NCI-H524 treated with DMSO at 0.1 percent for 48 hours (cell line): Measurements from ENCODE around the gene C1QTNF1.
"Not testable (repeated sequence)": the region's sequence is repeated elsewhere in the genome, so short reads cannot be mapped to it uniquely, and the experiment has no call there.

Source experiments
- DNase-seq: peaks from one replicate; lab custom pipeline; 2025; lab: John Stamatoyannopoulos, UW

Gene C1QTNF1

DNA sequence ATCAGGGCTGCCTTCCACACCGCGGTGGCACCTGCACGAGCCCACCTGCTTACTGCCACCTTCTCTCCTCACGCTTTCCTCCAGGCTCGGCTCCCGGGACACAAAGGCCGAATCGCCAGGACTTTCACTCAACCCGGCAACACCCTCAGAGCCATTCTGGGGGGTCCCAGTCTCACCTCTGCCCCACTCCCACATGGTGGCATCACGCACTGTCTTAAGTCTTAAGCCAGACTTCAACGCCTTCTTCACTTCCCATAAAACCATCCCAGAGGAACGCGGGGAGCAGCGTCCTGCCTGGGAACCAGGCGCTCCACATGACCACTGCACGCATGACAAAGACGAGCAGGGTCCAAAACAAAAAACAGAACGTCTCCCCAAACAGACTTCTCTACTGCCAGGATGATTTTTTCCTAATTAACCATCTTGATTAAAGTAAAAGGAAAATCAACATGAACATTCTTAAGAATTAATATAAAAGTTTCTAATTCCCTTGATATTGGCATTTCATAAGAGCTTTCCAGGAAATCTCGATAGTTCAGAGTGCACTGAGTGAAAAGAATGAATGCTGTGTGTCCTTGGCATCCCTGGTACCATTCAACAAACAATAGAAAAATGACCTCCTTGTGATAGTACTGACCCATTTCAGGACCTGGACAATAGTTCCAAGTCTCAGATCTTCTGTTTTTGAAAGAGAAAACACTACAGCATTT lies 17.0 kb upstream of the C1QTNF1 start:
- DNase-seq: no peak

DNA sequence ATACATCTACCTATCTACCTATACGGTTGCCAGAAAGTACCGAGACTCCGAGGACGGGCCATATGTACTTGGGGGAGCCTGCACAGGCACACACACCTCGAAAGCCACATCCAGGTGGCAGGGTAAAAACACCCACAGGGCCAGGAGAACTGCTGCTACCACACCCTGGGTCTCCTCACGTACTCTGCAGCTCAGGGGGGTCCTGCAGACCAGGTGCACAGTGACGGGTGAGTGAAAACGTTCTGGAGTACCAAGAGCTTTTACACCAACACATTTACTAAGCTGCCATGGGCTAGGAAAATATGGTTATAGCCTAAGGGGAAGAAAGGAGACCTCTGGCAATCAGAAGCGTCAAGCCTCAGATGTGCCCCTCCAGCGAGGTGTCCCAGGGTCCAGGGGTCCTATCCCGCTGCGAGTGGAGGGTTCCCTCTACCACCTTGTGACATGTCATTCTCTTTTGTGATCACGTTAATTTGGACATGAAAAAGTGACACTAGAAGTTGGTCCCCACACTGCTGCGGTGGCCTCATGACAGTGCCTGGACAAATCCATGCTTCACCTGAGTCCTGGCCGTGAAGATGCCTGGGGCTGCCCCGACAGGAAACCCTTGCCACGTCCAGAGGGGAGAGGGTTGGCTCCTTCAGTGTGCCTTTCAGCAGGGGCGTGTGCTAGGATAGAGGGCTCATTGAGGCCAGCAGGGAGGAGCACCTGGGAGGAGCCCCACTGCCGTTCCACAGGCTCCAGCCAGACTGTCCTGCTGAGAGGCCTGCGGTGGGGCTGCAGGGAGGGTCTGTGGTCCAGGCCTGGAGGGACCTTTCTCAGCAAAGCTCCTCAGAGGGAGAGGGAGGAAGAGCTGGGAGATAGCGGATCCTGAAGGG lies 16.2 kb upstream of the C1QTNF1 start:
- no peak for DNase-seq

DNA sequence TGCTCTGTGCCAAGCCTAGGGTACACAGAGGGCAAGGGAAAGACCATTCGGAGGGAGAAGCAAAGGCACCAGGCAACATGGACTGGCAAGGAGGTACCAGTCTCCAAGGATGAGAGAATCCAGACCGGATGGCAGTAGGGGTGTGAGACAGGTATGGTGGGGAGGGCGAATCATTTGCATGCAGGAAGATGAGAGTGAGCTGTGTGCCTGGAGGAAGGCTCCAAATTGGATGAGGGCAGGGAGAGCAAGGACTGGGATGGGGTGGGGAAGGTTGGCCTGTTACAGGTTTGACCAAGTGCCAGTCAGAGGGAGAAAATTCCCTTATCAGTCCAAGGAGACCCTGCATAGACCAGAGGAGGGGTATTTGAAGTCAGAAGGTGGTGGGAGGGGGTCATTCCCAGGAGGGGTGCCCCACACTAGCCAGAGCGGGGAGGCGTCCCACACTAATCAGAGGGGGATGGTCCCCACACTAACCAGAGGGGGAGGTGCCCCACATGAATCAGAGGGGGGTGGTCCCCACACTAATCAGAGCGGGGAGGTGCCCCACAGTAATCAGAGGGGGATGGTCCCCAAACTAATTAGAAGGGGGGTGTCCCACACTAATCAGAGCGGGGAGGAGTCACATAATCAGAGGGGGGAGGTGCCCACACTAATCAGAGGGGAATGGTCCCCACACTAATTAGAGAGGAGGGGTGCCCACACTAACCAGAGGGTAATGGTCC lies 15.1 kb upstream of the C1QTNF1 start:
- DNase-seq: no peak

DNA sequence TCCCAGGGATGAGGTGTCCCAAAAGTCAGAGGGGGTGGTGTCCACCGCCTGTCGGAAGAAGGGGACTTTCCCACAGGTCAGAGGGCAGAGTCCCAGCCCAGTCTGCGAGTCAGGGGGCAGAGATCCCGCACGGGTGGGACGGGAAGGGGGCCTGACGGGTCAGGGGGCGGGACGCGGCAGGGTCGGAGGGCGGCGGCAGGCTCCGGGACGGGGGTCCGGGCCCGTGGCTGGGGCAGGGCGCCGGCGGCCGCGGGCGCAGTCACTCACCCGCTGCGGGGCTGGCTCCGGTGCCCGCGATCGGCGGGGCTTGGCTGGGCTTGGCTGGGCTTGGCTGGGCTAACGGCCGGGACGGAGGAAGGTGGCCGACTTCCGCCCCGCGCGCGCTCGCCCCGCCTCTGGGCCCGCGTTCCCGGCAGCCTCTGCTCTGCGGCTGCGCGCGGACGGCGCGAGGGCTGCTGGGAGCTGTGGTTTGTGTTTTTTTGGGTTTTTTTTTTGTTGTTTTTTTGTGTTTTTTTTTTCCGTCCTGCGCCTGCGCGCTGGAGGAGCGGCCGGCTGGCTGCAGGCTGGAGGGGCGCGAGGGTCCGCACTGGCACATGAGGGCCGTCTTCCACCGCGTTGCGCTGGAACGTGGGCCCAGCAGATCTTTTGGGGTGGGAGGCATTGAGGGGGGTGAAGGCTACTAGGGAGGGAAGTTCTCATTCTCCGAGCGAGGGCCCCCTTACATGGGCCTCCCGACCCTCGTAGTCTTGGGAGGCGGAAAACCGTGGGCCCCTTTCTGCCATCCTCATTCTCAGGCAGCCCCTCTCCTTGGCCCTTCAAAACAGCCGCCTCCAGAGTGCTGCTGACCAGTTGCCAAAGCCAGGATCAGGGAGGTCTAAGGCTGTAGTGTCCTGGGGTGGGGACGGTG lies 14.3 kb upstream of the C1QTNF1 start, which contains the start of gene CANT1:
Gene CANT1, minus strand, starts transcription at position 368 of the 907 bp plus-strand sequence. CDS start 12,142 bp downstream, outside the sequence.
- DNase-seq: peak; percentile 73

DNA sequence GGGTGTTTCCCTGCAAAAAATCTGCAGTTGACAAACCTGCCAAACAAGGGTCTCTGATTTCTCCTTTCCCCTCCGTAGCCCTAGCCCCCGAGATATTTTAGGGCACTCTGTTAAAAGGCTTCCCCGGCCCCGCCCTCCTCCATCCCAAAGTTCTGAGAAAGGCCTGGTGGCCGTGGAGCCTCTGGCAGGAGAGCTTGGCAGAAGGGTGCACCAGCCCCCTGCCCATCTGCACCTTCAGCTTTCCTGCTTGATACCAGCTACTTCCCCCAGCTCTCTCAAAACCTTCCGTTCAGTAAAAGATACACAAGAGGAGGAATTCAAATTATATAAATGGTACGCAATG lies 13.7 kb upstream of the C1QTNF1 start:
- DNase-seq: no peak

DNA sequence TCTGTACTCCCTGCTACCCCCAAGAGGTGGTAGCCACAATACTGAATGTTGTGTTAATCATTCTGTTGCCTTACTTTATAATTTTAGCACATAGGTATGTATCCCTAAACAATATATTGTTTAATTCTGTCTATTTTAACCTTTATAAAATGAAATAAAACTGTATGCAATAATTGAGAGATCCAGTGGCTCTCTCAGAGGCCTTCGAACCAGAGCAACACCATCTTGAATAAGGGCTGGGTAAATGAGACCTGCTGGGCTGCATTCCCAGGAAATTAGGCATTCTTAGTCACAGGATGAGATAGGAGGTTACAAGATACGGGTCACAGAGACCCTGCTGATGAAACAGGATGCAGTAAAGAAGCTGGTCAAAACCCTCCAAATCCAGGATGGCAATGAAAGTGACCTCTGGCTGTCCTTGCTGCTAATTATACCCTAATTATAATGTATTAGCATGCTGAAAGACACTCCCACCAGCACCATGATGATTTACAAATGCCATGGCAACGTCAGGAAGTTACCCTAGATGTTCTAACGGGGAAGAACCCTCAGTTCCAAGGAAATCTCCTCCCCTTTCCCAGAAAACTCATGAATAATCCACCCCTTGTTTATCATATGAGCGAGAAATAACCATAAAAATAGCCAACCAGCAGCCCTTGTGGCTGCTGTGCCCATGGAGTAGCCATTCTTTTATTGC lies 12.4 kb upstream of the C1QTNF1 start:
- DNase-seq: no peak

DNA sequence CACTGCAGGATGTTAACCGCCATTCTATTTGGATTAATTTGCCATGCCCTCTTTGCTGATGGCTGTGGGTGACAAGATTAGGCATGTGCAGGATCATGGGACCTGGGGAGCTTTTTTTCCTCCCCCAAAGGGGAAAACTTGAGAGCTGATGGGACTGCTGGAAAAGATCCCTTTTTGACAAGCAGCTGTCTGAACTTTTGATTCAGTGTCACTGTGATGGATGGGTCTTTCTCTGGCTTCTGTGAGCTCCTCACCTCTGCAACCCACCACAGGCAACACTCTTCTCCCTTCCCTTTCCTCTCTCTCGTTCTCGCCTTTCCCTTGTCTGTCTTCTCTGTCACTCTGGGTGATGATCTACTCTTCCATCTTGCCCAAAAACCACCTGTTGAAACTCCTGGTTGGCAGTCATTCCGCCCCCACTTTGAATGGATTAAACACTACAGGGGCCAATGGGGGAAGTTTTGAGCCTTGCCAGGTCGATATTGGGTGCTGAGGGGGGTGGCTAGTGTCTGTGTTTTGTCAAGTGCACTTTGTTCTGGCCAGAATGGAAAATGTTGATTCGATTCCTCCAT lies 11.3 kb upstream of the C1QTNF1 start:
- no peak for DNase-seq

DNA sequence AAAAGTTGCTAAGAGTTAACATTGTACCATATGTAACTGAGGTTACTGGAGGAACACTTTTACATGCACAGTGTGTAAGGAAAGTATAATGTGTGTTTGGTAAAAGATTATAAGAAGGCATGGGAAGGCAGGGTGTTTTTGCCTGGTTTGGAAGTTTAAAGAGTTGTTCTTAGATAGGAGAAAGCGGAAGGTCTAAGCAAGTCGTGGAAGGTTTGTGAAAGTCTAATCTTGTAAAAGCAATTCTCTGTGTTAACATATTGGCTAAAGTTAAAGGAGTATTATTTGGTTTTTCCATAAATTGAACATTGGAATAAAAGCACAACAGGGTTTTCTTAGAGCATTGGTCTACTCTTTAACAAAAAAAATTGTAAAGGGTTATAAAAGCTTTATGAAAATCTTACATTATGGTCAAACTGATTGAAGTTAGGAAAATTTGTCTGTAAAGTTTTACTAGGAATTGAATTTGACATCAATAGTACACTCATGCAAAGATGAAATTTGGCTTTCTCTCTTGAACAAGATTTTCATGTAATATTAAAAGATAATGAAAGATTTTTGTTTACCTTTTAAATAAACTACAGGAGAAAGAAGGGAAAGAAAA lies 9.7 kb upstream of the C1QTNF1 start:
- DNase-seq: no peak

DNA sequence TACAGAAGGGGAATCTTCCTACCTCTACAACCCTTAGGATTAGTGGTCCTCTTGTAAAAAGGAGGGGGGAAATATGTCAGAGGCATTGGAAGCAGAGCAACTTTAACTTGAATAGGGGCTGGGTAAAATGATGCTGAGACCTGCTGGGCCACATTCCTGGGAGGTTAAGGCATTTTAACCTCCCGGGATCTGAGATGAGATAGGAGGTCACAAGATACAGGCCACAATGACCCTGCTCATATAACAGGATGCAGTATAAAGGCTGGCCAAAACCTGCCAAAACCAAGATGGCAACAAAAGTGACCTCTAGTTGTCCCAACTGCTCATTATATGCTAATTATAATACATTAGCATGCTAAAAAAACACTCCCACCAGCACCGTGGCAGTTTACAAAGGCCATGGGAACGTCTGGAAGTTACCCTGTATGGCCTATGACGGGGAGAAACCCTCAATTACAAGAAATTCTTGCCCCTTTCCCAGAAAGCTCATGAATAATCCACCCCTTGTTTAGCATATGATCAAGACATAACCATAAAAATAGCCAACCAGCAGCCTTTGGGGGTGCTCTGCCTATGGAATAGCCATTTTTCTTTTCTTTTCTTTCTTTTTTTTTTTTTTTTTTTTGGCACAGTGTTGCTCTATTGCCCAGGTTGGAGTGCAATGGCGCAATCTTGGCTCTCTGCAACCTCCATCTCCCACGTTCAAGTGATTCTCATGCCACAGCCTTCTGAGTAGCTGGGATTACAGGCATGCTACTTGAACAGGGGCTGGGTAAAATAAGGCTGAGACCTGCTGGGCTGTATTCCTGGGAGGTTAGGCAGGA lies 6.2 kb upstream of the C1QTNF1 start:
- DNase-seq: no peak

DNA sequence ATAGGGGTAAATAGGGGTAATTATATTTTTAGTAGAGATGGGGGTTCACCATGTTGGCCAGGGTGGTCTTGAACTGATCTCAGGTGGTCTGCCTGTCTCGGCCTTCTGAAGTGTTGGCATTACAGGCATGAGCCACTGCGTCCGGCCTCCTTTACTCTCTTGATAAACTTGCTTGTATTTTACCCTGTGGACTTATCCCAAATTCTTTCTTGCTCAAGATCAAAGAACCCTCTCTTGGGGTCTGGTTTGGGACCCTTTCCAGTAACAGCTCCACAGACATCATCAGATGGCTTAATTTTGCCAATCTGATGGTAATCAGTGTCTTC lies 5.6 kb upstream of the C1QTNF1 start:
- no peak for DNase-seq

DNA sequence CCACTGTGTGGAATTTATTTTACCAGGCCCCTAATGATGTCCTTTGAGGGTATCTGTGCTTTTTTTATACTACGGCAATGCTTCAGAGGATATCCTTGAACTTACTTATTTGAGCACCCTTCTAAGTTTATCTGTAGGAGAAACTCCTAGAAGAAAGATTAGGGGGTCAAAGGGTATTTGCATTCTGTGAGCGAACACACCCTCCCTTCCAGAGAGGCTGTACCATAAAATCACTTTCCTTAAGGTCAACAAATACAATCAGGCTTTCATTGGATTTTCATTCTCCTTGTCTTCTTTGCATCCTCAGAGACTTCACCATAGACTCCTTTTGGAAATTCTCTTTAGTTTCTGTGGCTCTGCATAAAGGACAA lies 4.7 kb upstream of the C1QTNF1 start:
- DNase-seq: no peak

DNA sequence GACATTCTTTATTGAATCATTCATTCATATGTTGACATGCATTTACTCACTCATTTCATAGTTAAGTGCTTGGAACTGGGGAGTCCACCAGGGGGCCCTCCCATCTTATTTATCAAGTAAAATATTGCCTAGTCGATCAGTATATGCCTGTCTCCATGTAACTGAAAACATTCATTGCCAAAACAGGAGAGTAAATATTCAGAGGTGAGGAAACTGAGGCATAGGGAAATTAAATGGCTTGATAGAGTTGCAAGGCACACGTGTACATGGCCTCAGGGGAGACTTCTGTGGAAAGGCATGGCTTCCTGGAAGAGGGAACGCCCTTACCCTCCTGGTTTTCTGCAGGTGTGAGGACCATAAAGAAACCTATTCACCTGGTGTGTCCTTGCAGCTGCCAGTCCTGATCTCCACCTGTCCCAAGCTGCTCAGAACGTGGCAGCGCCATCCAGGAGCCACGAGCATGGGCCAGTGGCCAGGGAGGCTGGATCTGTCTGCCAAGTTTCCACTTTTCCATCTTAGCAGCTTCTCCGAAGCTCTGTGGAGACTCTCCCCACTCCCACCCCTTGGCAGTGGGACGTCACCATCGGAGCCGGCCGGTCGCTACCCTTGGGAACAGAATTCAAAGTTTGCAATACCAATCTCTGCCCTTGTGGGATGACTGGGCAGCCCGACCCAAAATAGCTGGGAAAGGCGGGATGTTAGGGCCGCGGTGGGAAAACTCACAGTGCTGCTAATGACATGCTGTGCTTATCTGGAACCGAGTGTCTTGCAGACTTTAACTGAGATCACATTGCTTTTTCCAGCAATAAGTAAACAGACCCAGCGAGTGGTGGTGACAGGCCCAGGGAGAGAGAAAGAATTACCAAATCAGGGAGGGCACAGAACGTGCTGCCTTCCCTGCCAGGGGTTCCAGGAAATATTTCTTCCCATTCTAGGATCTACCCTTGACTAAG lies 4.1 kb upstream of the C1QTNF1 start:
- peak; percentile 57 for DNase-seq

DNA sequence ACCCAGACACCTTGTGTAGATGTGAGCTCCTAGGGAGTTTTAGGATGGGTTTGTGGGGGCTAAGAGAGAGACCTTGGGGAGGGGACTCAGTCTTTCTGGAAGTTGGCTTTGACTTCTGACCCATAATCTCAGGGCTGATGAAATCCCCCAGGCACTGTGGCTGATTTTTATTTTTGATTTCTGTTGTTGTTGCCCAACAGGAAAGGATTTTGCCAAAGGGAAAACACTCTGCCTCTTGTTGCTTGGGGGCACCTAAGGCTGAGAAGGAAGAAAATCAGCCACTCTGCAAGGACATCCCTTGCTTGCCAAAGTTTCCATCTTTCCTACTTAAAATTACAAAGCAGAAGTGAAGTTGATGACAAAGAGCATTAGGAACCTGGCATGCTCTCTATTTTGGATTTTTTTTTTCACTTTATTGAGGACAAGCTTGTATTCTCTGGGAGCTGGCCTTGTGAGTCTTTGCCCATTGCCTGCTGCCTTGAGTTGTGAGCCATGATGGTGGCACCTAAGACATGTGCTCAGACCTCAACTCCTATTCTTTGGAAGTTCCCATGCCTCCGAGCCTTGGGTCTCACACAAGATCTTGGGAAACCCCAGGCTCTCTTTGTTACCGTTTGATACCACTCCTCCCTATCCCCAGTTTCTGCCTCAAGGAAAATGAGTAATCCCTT lies 3.2 kb upstream of the C1QTNF1 start:
- DNase-seq: no peak

DNA sequence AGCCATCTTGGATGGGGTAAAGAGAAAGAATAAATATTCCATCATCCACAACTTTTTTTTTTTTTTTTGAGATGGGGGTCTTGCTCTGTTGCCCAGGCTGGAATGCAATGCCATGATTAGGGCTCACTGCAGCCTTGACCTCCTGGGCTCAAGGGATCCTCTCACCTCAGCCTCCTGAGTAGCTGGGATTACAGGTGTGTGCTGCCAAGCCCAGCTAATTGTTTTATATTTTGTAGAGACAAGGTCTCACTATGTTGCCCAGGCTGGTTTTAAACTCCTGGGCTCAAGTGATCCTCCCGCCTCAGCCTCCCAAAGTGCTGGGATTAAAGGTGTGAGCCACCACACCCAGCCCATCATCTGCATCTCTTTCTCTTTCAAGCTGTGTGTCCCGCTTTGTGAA lies 2.0 kb upstream of the C1QTNF1 start:
- not testable (repeated sequence) for DNase-seq

DNA sequence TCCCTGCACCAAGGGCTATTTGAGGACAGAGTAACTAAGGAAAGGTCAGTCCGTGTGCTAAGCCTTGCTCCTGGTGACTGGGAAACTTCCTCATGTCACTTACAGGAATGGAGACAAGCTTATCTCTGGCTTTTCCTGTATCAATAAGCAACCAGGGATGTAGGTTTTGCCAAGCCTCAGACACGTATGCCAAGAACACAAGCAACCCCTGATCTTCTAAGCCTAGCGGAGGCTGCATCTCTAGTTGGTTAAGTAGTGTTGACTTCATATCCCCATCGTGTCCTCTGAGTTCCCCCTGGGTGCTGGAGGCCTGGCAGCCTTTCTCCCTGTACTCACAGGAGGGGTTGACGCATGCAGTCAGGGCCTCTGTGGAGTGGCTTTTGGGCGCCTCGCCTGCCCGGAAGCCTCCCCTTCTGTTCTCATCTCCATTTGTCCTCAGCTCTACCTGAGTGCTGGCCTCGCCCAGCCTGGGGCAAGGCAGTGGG lies 1.4 kb upstream of the C1QTNF1 start:
- DNase-seq: no peak

DNA sequence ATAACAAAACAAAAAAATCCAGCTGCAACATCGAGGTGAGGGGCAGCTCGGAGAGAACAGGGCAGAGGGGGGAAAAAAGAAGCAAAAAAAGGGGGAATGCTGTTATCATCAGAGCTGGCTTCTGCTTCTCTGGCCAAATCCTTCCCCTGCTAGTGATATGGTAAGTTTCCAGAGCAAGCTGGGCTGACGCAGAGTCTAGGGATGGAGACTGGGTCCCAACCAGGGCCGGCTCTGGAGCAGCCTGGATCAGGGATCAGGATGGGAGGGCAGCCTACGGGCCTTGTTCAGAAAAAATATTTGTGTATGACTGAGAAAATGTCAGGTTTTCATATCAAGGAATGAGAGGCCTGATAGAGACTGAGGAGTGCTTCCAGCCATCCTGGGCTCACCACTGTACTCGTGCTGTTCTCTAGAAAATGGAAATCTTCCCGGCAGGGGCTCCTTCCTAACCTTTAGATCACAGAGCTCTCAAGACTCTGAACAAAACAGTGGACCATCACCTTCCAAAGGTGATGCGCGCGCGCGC lies 726 bp upstream of the C1QTNF1 start:
- no peak for DNase-seq
